ENCODE results near the gene MEA1.

GRCh38 chr6:43024436-43024835 lies 10.7 kb upstream of the MEA1 start:
- TF ChIP-seq CTCF (conservative IDR thresholded peaks at IDR 0.05; ENCODE audit: low read length) (no peak), EZH2phosphoT487 (IDR thresholded peaks at IDR 0.05; ENCODE audit: borderline replicate concordance, low read depth, low read length) (no peak)

All from OCI-LY7 (cell line).